ENCODE results near the gene SLC24A4.

The SLC24A4 gene

DNA sequence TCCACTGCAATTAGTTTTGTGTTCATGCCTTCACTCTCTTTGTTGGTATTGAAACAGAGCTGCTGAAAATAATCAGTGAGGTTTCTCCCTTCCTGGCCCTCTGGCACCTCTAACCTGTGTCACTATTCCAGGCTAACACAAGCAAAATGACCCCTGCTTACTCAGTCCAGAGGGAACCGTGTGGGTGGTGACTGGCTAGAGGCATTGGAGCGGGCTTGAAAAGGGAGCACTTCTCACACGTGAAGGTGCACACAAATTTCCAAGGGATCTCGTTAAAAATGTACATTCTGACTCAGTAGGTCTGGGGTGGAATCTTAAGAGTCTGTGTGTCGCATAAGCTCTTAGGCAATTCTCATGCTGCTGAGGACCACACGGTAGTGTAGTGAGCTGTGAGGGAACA is 1.3 kb upstream of the SLC24A4 start:
- H3K27ac ChIP-seq (ENCODE audit: low read length): no peak overlapping the region
- peaks cover 4% of the 10 kb centered on the region for H3K4me1 ChIP-seq (ENCODE audit: control insufficient read depth, low read depth, low read length)
- no peaks in the 10 kb centered on the region for H3K9me3 ChIP-seq (ENCODE audit: control insufficient read depth, low read depth, low read length)
- H3K36me3 ChIP-seq (ENCODE audit: control insufficient read depth, low read depth, low read length): no peaks in the 10 kb centered on the region
- H3K27me3 ChIP-seq (ENCODE audit: control insufficient read depth, insufficient read depth, low read length): peaks cover 69% of the 10 kb centered on the region
- H3K9ac ChIP-seq (ENCODE audit: low read length): no peak overlapping the region
- H3K4me3 ChIP-seq (ENCODE audit: low read length): no peak overlapping the region

DNA sequence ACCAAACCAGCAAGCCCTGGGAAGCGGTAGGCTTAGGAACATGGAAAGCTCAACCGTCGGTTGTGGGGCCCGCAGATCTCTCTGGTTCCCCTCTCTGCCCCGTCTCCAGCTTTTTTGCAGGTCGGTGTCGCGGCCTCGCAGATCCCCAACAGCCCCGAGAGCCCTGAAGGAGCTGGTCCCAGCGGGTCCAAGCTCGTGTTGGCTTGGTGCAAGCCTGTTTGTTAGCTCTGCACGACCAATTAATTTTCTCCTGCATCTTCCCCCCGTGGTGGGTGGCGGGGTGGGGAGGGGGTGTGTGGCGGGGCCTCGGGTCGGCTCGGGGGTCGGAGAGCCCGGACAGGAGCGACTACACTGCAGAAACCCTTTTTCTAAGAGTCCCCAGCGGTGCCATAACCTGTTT is 449 bp upstream of the SLC24A4 start:
- Histone ChIP-seq H3K27me3 (ENCODE audit: control insufficient read depth, insufficient read depth, low read length) (peaks cover 70% of the 10 kb centered on the region), H3K4me1 (ENCODE audit: control insufficient read depth, low read depth, low read length) (peaks cover 4% of the 10 kb centered on the region), H3K27ac (ENCODE audit: low read length) (no peak overlapping the region), H3K9ac (ENCODE audit: low read length) (no peak overlapping the region), H3K4me3 (ENCODE audit: low read length) (peak overlapping the region; percentile 48), H3K9me3 (ENCODE audit: control insufficient read depth, low read depth, low read length) (no peaks in the 10 kb centered on the region), H3K36me3 (ENCODE audit: control insufficient read depth, low read depth, low read length) (no peaks in the 10 kb centered on the region)

DNA sequence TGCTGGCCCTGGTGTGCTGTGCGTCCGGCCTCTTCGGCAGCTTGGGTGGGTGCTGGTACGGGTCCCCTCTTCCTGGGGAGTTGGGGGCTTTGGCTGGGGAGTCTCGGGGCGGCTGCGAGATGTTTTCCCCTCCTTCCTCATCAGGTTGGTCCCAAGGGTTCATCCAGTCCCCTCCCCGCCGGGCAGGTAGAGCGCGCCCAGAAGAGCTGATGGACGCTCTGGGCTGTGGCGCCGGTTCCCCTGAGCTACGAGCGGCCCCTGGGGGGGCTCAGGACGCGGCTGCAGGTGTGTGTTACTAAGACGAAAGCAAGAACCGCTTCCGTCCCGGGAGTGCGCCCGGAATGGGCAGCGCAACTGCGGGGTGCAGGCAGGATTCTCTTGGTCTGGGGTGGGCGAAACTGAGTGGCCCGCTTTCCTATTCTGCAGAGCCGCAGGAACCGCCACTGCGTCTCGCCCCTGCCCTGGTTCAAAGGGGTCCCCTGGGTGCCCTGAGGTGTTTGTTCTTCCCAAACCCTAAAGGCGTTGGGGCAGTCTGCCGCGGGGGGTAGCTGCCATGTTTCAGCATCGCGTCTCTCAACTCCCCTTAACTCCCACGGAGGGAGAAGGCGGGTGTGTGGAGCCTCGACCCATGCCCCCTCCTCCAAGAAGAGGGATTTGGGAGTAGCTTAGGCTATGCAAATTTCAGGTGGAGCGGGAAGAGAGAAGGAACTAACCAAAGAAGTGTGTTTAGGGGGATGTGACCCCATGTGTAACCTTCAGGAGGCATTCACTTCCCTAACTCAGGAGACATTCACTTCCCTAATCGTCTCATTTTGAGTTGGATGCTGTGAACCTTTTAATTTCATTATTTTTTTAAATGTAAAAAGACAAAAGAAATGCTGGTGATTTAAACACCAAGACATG is 1.2 kb downstream of the SLC24A4 start:
- peak overlapping the region; percentile 48 for H3K4me3 ChIP-seq (ENCODE audit: low read length)
- H3K9me3 ChIP-seq (ENCODE audit: control insufficient read depth, low read depth, low read length): no peaks in the 10 kb centered on the region
- peaks cover 4% of the 10 kb centered on the region for H3K4me1 ChIP-seq (ENCODE audit: control insufficient read depth, low read depth, low read length)
- no peak overlapping the region for H3K9ac ChIP-seq (ENCODE audit: low read length)
- no peaks in the 10 kb centered on the region for H3K36me3 ChIP-seq (ENCODE audit: control insufficient read depth, low read depth, low read length)
- H3K27ac ChIP-seq (ENCODE audit: low read length): no peak overlapping the region
- H3K27me3 ChIP-seq (ENCODE audit: control insufficient read depth, insufficient read depth, low read length): peaks cover 70% of the 10 kb centered on the region

DNA sequence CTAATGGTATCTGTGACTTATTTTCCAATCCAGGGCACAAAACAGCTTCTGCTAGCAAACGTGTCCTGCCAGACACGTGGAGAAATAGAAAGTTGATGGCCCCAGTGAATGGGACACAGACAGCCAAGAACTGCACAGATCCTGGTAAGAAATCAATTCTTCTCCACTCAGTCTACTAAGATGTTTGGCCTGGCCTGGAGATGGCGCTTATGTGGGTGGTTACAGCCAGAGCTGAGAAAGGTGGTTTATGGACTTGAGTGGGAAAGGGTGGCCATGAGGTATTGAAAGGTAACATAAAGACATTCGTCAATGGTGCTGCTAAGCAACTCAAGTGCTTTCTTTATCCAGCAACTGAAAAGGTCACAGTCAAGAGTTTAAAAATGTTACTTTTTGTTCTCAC is 2.9 kb downstream of the SLC24A4 start:
- H3K4me1 ChIP-seq (ENCODE audit: control insufficient read depth, low read depth, low read length): peaks cover 4% of the 10 kb centered on the region
- H3K27me3 ChIP-seq (ENCODE audit: control insufficient read depth, insufficient read depth, low read length): peaks cover 60% of the 10 kb centered on the region
- no peaks in the 10 kb centered on the region for H3K9me3 ChIP-seq (ENCODE audit: control insufficient read depth, low read depth, low read length)
- no peak overlapping the region for H3K4me3 ChIP-seq (ENCODE audit: low read length)
- H3K27ac ChIP-seq (ENCODE audit: low read length): no peak overlapping the region
- no peaks in the 10 kb centered on the region for H3K36me3 ChIP-seq (ENCODE audit: control insufficient read depth, low read depth, low read length)
- no peak overlapping the region for H3K9ac ChIP-seq (ENCODE audit: low read length)

DNA sequence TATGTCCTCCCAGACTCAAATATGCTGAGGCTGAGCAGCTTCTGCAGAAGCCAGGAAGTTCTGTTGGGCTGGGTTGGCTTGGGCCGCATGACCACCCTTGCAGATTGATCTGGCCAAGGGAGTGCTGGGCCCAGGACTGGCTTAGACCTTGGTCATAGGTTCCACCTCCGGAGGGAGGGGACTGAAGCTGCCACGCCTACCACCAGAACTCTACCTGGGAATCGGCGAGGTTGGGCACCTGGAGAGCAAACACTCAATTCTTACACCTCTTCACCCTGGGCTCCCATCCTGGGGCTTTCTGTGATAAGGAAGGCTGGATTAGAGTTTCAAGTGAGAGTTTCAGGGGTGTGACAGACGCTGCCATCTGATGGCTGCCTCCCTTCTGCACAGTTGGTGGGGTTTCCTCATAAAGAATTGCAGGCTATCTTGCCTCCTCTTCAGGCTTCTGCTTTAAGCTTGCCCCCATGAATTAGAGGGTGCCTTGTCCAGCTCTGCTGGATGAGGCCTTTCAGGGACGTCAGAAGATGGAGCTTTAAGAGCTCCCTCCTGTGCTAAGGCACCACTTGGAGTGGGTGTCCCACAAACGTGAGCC is 5.8 kb downstream of the SLC24A4 start:
- Histone ChIP-seq H3K4me3 (ENCODE audit: low read length) (no peak overlapping the region), H3K9me3 (ENCODE audit: control insufficient read depth, low read depth, low read length) (no peaks in the 10 kb centered on the region), H3K4me1 (ENCODE audit: control insufficient read depth, low read depth, low read length) (peaks cover 4% of the 10 kb centered on the region), H3K27me3 (ENCODE audit: control insufficient read depth, insufficient read depth, low read length) (peaks cover 31% of the 10 kb centered on the region), H3K9ac (ENCODE audit: low read length) (no peak overlapping the region), H3K27ac (ENCODE audit: low read length) (no peak overlapping the region), H3K36me3 (ENCODE audit: control insufficient read depth, low read depth, low read length) (no peaks in the 10 kb centered on the region)

DNA sequence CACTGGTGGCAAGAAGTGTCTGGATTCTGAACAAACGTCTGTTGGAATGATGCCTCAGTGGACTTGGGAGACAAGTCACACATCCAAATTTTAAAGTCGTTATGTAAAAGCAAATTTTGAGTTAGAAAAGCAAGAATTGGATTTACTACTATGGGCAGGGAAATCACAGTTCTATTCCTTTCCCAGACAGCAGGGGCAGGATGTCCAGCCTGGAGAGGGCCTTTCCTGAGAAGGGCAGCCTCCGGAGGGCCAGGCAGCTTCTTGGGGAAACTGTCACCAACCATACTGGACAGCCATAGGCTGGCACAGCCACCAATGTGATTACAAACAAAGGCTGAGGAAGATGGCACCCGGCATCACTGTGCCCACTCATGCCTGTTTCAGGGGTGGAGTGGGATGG is 11.1 kb downstream of the SLC24A4 start:
- Histone ChIP-seq H3K9ac (ENCODE audit: low read length) (no peak overlapping the region), H3K4me1 (ENCODE audit: control insufficient read depth, low read depth, low read length) (no peaks in the 10 kb centered on the region), H3K36me3 (ENCODE audit: control insufficient read depth, low read depth, low read length) (no peaks in the 10 kb centered on the region), H3K27me3 (ENCODE audit: control insufficient read depth, insufficient read depth, low read length) (no peaks in the 10 kb centered on the region), H3K4me3 (ENCODE audit: low read length) (no peak overlapping the region), H3K9me3 (ENCODE audit: control insufficient read depth, low read depth, low read length) (no peaks in the 10 kb centered on the region), H3K27ac (ENCODE audit: low read length) (no peak overlapping the region)

DNA sequence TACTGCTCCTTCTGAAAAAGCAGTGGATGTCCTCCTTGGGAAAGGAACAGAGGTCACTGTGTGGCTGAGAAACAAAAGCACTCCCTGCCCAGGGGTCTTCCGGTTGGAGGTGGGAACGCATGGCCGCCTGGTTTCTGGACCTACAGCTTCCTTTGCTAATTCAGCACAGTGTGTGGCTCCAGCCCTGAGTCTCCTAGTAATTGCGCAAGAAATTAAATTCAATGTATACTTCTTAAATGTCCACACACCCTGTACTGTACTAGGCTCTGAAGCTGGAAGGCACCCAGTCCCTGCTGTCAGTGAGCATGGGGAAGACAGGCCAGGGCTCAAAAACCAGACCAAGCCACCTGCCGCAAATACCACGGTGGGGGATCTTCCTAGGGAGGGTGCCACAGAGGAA is 13.4 kb downstream of the SLC24A4 start:
- Histone ChIP-seq H3K27me3 (ENCODE audit: control insufficient read depth, insufficient read depth, low read length) (no peaks in the 10 kb centered on the region), H3K27ac (ENCODE audit: low read length) (no peak overlapping the region), H3K9ac (ENCODE audit: low read length) (no peak overlapping the region), H3K4me1 (ENCODE audit: control insufficient read depth, low read depth, low read length) (no peaks in the 10 kb centered on the region), H3K9me3 (ENCODE audit: control insufficient read depth, low read depth, low read length) (no peaks in the 10 kb centered on the region), H3K36me3 (ENCODE audit: control insufficient read depth, low read depth, low read length) (no peaks in the 10 kb centered on the region), H3K4me3 (ENCODE audit: low read length) (no peak overlapping the region)

DNA sequence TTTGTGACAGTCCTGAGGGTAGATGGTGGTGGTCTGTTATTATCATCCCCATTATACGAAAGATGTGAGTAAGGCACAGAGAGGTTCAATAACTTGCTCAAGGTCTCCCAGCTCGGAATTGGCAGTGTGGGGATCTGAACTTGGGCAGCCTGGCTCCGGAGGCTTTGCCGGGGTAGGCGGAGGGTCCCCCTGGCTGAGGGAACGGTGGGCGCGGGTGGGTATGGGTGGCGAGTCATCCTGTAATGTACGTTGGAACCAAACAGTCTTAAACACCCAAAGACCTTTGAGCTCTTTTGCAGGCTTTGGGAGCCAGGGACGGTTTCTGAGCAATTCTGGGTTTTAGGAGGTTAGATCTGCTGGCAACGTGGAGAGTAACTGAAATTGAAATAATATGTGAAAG is 16.5 kb downstream of the SLC24A4 start:
- no peaks in the 10 kb centered on the region for H3K9me3 ChIP-seq (ENCODE audit: control insufficient read depth, low read depth, low read length)
- H3K27ac ChIP-seq (ENCODE audit: low read length): no peak overlapping the region
- no peak overlapping the region for H3K4me3 ChIP-seq (ENCODE audit: low read length)
- no peaks in the 10 kb centered on the region for H3K27me3 ChIP-seq (ENCODE audit: control insufficient read depth, insufficient read depth, low read length)
- H3K36me3 ChIP-seq (ENCODE audit: control insufficient read depth, low read depth, low read length): no peaks in the 10 kb centered on the region
- H3K4me1 ChIP-seq (ENCODE audit: control insufficient read depth, low read depth, low read length): no peaks in the 10 kb centered on the region
- no peak overlapping the region for H3K9ac ChIP-seq (ENCODE audit: low read length)

DNA sequence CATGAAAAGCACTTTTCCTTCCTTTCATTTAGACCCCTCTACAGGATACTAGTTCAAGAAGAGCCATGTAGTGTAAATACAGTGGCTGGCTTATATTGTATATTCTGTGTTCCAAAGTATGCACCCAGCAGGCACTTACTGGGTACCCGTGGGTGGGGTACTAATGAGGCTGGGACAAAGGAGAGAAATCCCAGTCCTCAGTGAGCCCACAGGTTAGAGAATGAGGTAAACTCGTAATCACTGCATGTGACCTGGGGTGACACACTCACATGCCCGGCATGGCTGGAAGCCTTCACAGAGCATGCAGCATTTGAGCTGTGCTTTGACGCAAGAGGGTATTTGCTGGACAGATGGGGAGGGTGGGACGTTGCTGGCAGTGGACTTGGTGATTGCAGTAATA is 17.1 kb downstream of the SLC24A4 start:
- no peaks in the 10 kb centered on the region for H3K36me3 ChIP-seq (ENCODE audit: control insufficient read depth, low read depth, low read length)
- no peaks in the 10 kb centered on the region for H3K4me1 ChIP-seq (ENCODE audit: control insufficient read depth, low read depth, low read length)
- no peak overlapping the region for H3K9ac ChIP-seq (ENCODE audit: low read length)
- no peak overlapping the region for H3K27ac ChIP-seq (ENCODE audit: low read length)
- no peak overlapping the region for H3K4me3 ChIP-seq (ENCODE audit: low read length)
- no peaks in the 10 kb centered on the region for H3K27me3 ChIP-seq (ENCODE audit: control insufficient read depth, insufficient read depth, low read length)
- H3K9me3 ChIP-seq (ENCODE audit: control insufficient read depth, low read depth, low read length): no peaks in the 10 kb centered on the region

DNA sequence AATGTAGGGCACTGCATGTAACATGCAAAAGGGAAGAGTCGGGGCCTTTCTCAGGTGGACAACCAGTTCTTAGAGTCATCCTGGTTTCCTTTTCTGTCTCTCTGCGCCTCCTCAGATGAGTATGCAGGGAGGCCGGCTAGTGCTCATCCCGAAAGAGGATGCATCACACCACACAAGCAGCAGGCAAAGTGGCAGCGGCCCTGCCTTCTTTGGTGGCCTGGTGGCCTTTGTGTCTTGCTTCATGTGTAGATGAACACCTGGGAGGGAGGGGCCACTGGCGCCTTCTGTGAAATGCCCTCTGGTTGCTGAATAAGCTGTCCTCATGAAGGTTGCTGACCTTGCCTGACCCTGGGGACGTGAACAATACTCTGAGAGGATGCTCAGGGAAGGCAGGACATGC is 18.0 kb downstream of the SLC24A4 start:
- Histone ChIP-seq H3K9ac (ENCODE audit: low read length) (no peak overlapping the region), H3K27me3 (ENCODE audit: control insufficient read depth, insufficient read depth, low read length) (no peaks in the 10 kb centered on the region)

DNA sequence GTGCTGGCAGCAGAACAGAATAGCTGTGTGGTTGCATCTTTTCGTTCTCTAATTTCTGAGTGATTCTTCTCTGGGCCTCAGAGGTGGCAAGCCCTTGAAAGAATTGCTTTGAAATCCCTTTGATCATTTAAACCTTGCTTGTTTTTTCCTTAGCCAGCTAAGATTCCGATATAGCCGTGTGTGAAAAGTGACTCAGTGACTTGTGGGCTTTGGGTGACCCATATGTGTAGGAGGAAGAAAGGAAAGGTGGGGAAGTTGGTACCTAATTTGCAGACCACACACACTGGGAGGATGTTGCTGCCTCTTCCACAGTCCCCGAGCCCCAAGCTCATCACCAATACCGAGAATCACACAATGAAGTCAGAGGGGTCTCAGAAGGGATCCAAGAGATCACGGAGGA is 18.8 kb downstream of the SLC24A4 start:
- no peaks in the 10 kb centered on the region for H3K9me3 ChIP-seq (ENCODE audit: control insufficient read depth, low read depth, low read length)
- H3K4me1 ChIP-seq (ENCODE audit: control insufficient read depth, low read depth, low read length): no peaks in the 10 kb centered on the region
- H3K9ac ChIP-seq (ENCODE audit: low read length): no peak overlapping the region
- H3K4me3 ChIP-seq (ENCODE audit: low read length): no peak overlapping the region
- H3K27me3 ChIP-seq (ENCODE audit: control insufficient read depth, insufficient read depth, low read length): no peaks in the 10 kb centered on the region
- no peak overlapping the region for H3K27ac ChIP-seq (ENCODE audit: low read length)
- no peaks in the 10 kb centered on the region for H3K36me3 ChIP-seq (ENCODE audit: control insufficient read depth, low read depth, low read length)

More for the DNA sequence above, 18.0 kb downstream of the SLC24A4 start:
- no peaks in the 10 kb centered on the region for H3K36me3 ChIP-seq (ENCODE audit: control insufficient read depth, low read depth, low read length)
- H3K9me3 ChIP-seq (ENCODE audit: control insufficient read depth, low read depth, low read length): no peaks in the 10 kb centered on the region
- no peak overlapping the region for H3K4me3 ChIP-seq (ENCODE audit: low read length)
- H3K4me1 ChIP-seq (ENCODE audit: control insufficient read depth, low read depth, low read length): no peaks in the 10 kb centered on the region
- H3K27ac ChIP-seq (ENCODE audit: low read length): no peak overlapping the region

DNA sequence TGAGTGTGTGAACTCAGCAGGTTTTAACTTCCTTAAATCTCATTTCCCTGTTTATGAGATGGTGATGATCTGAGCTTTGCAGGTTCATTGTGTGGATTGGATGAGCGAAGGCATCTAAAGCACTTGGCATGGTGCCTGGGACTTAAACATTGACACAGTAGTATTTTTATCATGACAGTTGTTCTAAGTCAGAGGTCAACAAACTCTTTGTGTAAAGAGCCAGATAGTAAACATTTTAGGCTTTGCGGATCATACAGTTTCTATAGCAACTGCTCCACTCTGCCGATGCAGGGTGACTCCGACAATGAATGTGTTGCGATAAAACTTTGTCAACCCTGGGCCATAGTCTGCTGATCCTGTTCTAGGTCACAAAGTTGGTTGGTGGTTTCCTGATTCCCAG is 25.2 kb downstream of the SLC24A4 start:
- Histone ChIP-seq H3K36me3 (ENCODE audit: control insufficient read depth, low read depth, low read length) (no peaks in the 10 kb centered on the region), H3K27ac (ENCODE audit: low read length) (no peak overlapping the region), H3K4me3 (ENCODE audit: low read length) (no peak overlapping the region), H3K27me3 (ENCODE audit: control insufficient read depth, insufficient read depth, low read length) (no peaks in the 10 kb centered on the region), H3K9ac (ENCODE audit: low read length) (no peak overlapping the region), H3K4me1 (ENCODE audit: control insufficient read depth, low read depth, low read length) (no peaks in the 10 kb centered on the region), H3K9me3 (ENCODE audit: control insufficient read depth, low read depth, low read length) (no peaks in the 10 kb centered on the region)

Data from iPS-18a (cell line).